SK-N-SH (cell line): ENCODE results near the gene SEMA3G. TPM values are rescaled to one million over a fixed set of nuclear protein-coding genes. Genes with fewer than 3 reads are reported as not detected.

ENCODE experiments used
- CTCF ChIA-PET: fragments of 300-600, 350-600 bp; formaldehyde crosslinking; extraction: SDS; loops from one replicate; lab custom pipeline; 2021; lab: Yijun Ruan, JAX
- POLR2A ChIA-PET: fragments of 350-600 bp; sonication (Branson Sonifier 250); formaldehyde crosslinking; extraction: SDS; loops from one replicate; lab custom pipeline; 2020; ENCODE audit warnings: antibody characterized with exemption, inconsistent platforms; lab: Yijun Ruan, JAX
- DNase-seq: peaks from one replicate; pipeline ENCODE4 v3.0.0; 2012
- H2AFZ ChIP-seq: fragments of 200-600 bp; sonication (generic); 2 replicates; pipeline ENCODE4 v1.8.1; 2016; ENCODE audit warnings: antibody characterized with exemption, mild to moderate bottlenecking, low read depth
- H3F3A ChIP-seq: fragments of 200-600 bp; sonication (generic); replicated peaks from 2 replicates; pipeline ENCODE3; 2016; ENCODE audit warnings: antibody characterized with exemption, mild to moderate bottlenecking; ENCODE audit not compliant: insufficient read depth
- H3K27ac ChIP-seq, 2 experiments: fragments of 200-500 bp in 1 of 2; fragments of 200-600 bp in 1 of 2; sonication (Bioruptor generic) in 1 of 2; sonication (generic), shearing (Covaris generic) in 1 of 2; 2 replicates each; pipeline versions ENCODE4 v1.5.1 to v1.6.1; 2014 to 2016; ENCODE audit warnings: low read depth in 2 of 2, inconsistent platforms in 1 of 2, low read length in 1 of 2, mild to moderate bottlenecking in 1 of 2, mixed read lengths in 1 of 2
- H3K27me3 ChIP-seq: fragments of 200-600 bp; sonication (generic), shearing (Covaris generic); 2 replicates; pipeline ENCODE4 v1.6.1; 2016; ENCODE audit warnings: mixed run types; ENCODE audit not compliant: insufficient read depth
- H3K36me3 ChIP-seq, 2 experiments: fragments of 200-500 bp in 1 of 2; fragments of 200-600 bp in 1 of 2; sonication (Bioruptor generic) in 1 of 2; sonication (generic) in 1 of 2; replicated peaks in 1 of 2; 2 replicates each; pipeline versions ENCODE3 to v1.5.1; 2014 to 2016; ENCODE audit warnings: low read length in 1 of 2, mild to moderate bottlenecking in 1 of 2; ENCODE audit not compliant: insufficient read depth in 2 of 2, control insufficient read depth in 1 of 2
- H3K4me1 ChIP-seq, 2 experiments: fragments of 200-500 bp in 1 of 2; fragments of 200-600 bp in 1 of 2; sonication (Bioruptor generic) in 1 of 2; sonication (generic), shearing (Covaris generic) in 1 of 2; 2 replicates each; pipeline versions ENCODE4 v1.5.1 to v1.6.1; 2014 to 2016; ENCODE audit warnings: low read depth in 1 of 2, low read length in 1 of 2, mixed run types in 1 of 2; ENCODE audit not compliant: insufficient read depth in 2 of 2, control insufficient read depth in 1 of 2
- H3K4me2 ChIP-seq: fragments of 200-600 bp; sonication (generic), shearing (Covaris generic); 2 replicates; pipeline ENCODE4 v1.6.1; 2017; ENCODE audit warnings: mixed run types
- H3K4me3 ChIP-seq, 2 experiments: fragments of 200-500 bp in 1 of 2; fragments of 200-600 bp in 1 of 2; sonication (Bioruptor generic) in 1 of 2; sonication (generic), shearing (Covaris generic) in 1 of 2; 2 replicates each; pipeline versions ENCODE4 v1.5.1 to v1.8.1; 2014 to 2016; ENCODE audit warnings: low read depth in 2 of 2, inconsistent platforms in 1 of 2, low read length in 1 of 2, mild to moderate bottlenecking in 1 of 2, mixed read lengths in 1 of 2, moderate library complexity in 1 of 2
- H3K79me2 ChIP-seq: fragments of 200-600 bp; sonication (generic); 2 replicates; pipeline ENCODE4 v1.8.1; 2017; ENCODE audit warnings: mild to moderate bottlenecking; ENCODE audit not compliant: insufficient read depth
- H3K9ac ChIP-seq: fragments of 200-600 bp; sonication (generic); 2 replicates; pipeline ENCODE4 v1.6.1; 2017; ENCODE audit warnings: mixed run types
- H3K9me2 ChIP-seq: fragments of 200-600 bp; sonication (generic); 2 replicates; pipeline ENCODE4 v1.6.1; 2017; ENCODE audit warnings: mixed run types
- H3K9me3 ChIP-seq: fragments of 200-600 bp; sonication (generic); 2 replicates; pipeline ENCODE4 v1.6.1; 2017; ENCODE audit warnings: mixed run types, mild to moderate bottlenecking, moderate library complexity
- H4K20me1 ChIP-seq: fragments of 200-600 bp; sonication (generic); 2 replicates; pipeline ENCODE4 v1.6.1; 2017; ENCODE audit warnings: mild to moderate bottlenecking, mixed run types; ENCODE audit not compliant: insufficient read depth
- FOSL2 ChIP-seq: IDR thresholded peaks from 2 replicates; pipeline ENCODE4 v1.4.0; 2012; ENCODE audit warnings: low read depth, mild to moderate bottlenecking, moderate library complexity, borderline replicate concordance
- NFIC ChIP-seq: IDR thresholded peaks from 2 replicates; pipeline ENCODE4 v1.4.0; 2012; ENCODE audit warnings: borderline replicate concordance
- POLR2AphosphoS5 ChIP-seq: IDR thresholded peaks from 2 replicates; pipeline ENCODE4 v1.6.1; 2012; ENCODE audit warnings: low read depth, low read length
- SMC3 ChIP-seq: IDR thresholded peaks from 2 replicates; pipeline ENCODE4 v1.6.1; 2012; ENCODE audit warnings: low read depth, low read length, improper control_type of control experiment
- TCF12 ChIP-seq: IDR thresholded peaks from 2 replicates; pipeline ENCODE4 v1.4.0; 2012
- WGBS: methylation state at CpG from one replicate; pipeline ENCODE4 v1.1.6; 2017; ENCODE audit warnings: low lambda C conversion rate; 5-methylcytosine and 5-hydroxymethylcytosine counted together
- polyA plus RNA-seq, 3 experiments: library from polyadenylated mRNA; depleted of rRNA; stranded (reverse); fragments of >200 nt; gene quantifications; 2 replicates each; pipeline ENCODE4 v1.2.3, GENCODE V29; 2012
- TF ChIP-seq, protein P1 (sequence below): IDR thresholded peaks from 2 replicates; pipeline ENCODE4 v1.6.1; 2012; ENCODE audit warnings: mild to moderate bottlenecking, low read depth, low read length, moderate library complexity
- TF ChIP-seq, protein P2 (sequence below): IDR thresholded peaks from 2 replicates; pipeline ENCODE4 v1.4.0; 2012; ENCODE audit warnings: low read depth, borderline replicate concordance
- TF ChIP-seq, protein P3 (sequence below): IDR thresholded peaks from 2 replicates; pipeline ENCODE4 v1.4.0; 2012; ENCODE audit warnings: low read depth
- TF ChIP-seq, protein P4 (sequence below): fragments of 150-350 bp; IDR thresholded peaks from 2 replicates; pipeline ENCODE4 v1.6.1; 2016; ENCODE audit warnings: mild to moderate bottlenecking, low read depth, low read length

Gene SEMA3G
- polyA plus RNA-seq, 1 of the 3 experiments (the other 2 are of a cell fraction): 0.13 TPM

DNA sequence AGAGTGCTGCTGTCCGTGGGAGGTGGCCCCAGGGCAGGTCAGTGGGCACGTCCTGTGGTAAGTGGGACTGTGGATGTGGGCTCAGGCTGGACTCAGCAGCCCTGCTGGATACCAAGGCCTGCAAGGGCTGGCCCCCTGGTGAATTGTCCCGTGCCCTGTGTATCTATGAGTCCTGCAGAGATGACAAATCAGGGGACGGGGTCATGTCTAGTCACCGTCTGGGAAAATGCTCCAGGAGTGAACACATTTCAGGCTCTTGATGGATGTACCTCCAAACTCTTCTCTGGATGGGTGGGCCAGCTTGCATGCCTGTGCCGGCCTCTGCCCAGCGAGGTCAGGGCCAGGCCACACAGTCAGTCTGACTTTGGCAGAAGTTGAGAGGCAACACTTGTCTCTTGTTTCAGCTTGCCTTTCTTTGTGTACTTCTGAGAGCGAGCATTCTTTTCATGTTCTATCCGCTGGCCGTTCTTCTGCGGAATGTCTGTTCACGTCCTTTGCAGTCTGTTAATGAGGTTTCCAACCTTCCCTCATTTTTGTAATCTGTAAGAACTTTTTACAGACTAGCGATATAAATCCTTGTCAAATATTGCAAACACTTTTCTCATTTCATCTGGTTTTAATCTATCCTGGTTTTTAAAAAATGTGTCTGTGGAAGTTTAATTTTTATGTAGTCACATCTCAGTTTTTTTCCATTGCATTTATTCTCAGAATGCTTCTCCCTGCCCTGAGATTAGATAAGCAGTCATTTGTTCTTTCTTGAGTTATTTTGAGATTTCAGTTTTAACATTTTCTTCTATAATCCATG is 38.9 kb upstream of the SEMA3G start:
- TF ChIP-seq POLR2AphosphoS5 (0 out of 2 replicates have a peak, but pooled peaks have one; percentile 15), TCF12 (peak; percentile 41)
- TF ChIP-seq, protein P1, sequence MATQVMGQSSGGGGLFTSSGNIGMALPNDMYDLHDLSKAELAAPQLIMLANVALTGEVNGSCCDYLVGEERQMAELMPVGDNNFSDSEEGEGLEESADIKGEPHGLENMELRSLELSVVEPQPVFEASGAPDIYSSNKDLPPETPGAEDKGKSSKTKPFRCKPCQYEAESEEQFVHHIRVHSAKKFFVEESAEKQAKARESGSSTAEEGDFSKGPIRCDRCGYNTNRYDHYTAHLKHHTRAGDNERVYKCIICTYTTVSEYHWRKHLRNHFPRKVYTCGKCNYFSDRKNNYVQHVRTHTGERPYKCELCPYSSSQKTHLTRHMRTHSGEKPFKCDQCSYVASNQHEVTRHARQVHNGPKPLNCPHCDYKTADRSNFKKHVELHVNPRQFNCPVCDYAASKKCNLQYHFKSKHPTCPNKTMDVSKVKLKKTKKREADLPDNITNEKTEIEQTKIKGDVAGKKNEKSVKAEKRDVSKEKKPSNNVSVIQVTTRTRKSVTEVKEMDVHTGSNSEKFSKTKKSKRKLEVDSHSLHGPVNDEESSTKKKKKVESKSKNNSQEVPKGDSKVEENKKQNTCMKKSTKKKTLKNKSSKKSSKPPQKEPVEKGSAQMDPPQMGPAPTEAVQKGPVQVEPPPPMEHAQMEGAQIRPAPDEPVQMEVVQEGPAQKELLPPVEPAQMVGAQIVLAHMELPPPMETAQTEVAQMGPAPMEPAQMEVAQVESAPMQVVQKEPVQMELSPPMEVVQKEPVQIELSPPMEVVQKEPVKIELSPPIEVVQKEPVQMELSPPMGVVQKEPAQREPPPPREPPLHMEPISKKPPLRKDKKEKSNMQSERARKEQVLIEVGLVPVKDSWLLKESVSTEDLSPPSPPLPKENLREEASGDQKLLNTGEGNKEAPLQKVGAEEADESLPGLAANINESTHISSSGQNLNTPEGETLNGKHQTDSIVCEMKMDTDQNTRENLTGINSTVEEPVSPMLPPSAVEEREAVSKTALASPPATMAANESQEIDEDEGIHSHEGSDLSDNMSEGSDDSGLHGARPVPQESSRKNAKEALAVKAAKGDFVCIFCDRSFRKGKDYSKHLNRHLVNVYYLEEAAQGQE: no peak
- Histone ChIP-seq H3K79me2 (no peaks in the 10 kb centered on the region), H3K4me2 (peak overlapping the region; percentile 13; the same call in 1 of the 2 replicates), H3K9ac (no peak overlapping the region), H2AFZ (no peak overlapping the region), H3K27ac (peak overlapping the region; percentile 48 to 83), H3K9me3 (no peaks in the 10 kb centered on the region), H3K36me3 (peaks cover 20 to 62% of the 10 kb centered on the region in 2 experiments), H4K20me1 (no peaks in the 10 kb centered on the region), H3K4me1 (peaks cover 0 to 46% of the 10 kb centered on the region in 2 experiments; a peak in 1 of 4 replicates), H3K4me3 (no peak overlapping the region), H3F3A (no peaks in the 10 kb centered on the region), H3K27me3 (no peaks in the 10 kb centered on the region), H3K9me2 (no peaks in the 10 kb centered on the region)
- POLR2A ChIA-PET: no interaction called here
- no peak for DNase-seq
- CTCF ChIA-PET: interaction anchor here (2.8 kb wide), 1 partner anchor 38 kb away, joined by 13 read pairs; the partner anchor contains the start of gene SEMA3G
- 77% methylated on average over 9 of the region's 13 CpGs for WGBS

DNA sequence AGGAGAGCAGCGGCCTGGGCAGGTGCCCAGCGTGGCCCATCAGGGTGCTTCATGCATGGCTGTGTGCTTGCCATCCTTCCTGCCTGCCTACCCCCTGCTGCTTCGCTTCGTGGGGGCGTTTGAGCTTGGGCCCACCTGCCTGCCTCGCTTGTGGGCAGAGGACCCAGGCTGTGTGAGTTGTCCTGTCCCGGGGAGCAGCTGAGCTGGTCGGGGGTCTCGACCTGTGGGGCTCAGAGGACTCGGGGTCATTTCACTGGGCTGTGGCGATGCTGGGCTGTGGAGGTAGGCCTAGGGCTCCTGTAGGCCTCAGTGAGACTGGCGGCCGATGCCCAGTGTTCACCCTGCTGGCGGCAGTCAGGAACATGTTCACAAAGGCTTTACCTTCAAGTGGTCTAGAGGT is 38.2 kb upstream of the SEMA3G start:
- TF ChIP-seq FOSL2 (no peak), SMC3 (no peak), NFIC (no peak)
- TF ChIP-seq, protein P2, sequence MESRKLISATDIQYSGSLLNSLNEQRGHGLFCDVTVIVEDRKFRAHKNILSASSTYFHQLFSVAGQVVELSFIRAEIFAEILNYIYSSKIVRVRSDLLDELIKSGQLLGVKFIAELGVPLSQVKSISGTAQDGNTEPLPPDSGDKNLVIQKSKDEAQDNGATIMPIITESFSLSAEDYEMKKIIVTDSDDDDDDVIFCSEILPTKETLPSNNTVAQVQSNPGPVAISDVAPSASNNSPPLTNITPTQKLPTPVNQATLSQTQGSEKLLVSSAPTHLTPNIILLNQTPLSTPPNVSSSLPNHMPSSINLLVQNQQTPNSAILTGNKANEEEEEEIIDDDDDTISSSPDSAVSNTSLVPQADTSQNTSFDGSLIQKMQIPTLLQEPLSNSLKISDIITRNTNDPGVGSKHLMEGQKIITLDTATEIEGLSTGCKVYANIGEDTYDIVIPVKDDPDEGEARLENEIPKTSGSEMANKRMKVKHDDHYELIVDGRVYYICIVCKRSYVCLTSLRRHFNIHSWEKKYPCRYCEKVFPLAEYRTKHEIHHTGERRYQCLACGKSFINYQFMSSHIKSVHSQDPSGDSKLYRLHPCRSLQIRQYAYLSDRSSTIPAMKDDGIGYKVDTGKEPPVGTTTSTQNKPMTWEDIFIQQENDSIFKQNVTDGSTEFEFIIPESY: no peak
- TF ChIP-seq, protein P3, sequence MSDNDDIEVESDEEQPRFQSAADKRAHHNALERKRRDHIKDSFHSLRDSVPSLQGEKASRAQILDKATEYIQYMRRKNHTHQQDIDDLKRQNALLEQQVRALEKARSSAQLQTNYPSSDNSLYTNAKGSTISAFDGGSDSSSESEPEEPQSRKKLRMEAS: no peak
- TF ChIP-seq, protein P1: no peak
- TF ChIP-seq, protein P4, sequence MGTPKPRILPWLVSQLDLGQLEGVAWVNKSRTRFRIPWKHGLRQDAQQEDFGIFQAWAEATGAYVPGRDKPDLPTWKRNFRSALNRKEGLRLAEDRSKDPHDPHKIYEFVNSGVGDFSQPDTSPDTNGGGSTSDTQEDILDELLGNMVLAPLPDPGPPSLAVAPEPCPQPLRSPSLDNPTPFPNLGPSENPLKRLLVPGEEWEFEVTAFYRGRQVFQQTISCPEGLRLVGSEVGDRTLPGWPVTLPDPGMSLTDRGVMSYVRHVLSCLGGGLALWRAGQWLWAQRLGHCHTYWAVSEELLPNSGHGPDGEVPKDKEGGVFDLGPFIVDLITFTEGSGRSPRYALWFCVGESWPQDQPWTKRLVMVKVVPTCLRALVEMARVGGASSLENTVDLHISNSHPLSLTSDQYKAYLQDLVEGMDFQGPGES: no peak
- peaks cover 20 to 64% of the 10 kb centered on the region in 2 experiments for H3K36me3 ChIP-seq
- DNase-seq: no peak
- H2AFZ ChIP-seq: no peak overlapping the region
- H4K20me1 ChIP-seq: no peaks in the 10 kb centered on the region
- H3K9me3 ChIP-seq: no peaks in the 10 kb centered on the region
- H3F3A ChIP-seq: no peaks in the 10 kb centered on the region
- no peak overlapping the region for H3K9ac ChIP-seq
- ChIA-PET POLR2A (no interaction called here), CTCF (interaction anchor here (0.7 to 2.8 kb wide), 4 partner anchors 8 to 37 kb away, joined by 3 to 13 read pairs (median 6); partner anchors contain the start of genes SEMA3G and STAB1)
- peaks cover 0 to 51% of the 10 kb centered on the region in 2 experiments; a peak in 1 of 4 replicates for H3K4me1 ChIP-seq
- H3K4me2 ChIP-seq: no peak overlapping the region; the same call in 1 of the 2 replicates
- WGBS: 89% methylated on average over 14 of the region's 14 CpGs
- H3K9me2 ChIP-seq: no peaks in the 10 kb centered on the region
- H3K79me2 ChIP-seq: no peaks in the 10 kb centered on the region
- peak overlapping the region; percentile 48 to 83; a peak in 3 of 4 replicates for H3K27ac ChIP-seq
- H3K27me3 ChIP-seq: no peaks in the 10 kb centered on the region
- no peak overlapping the region for H3K4me3 ChIP-seq
